ENCODE measurements around the gene FAM83C.
A peak's percentile ranks its signal among the peaks of the same experiment; 100 is the strongest.

The FAM83C gene

DNA sequence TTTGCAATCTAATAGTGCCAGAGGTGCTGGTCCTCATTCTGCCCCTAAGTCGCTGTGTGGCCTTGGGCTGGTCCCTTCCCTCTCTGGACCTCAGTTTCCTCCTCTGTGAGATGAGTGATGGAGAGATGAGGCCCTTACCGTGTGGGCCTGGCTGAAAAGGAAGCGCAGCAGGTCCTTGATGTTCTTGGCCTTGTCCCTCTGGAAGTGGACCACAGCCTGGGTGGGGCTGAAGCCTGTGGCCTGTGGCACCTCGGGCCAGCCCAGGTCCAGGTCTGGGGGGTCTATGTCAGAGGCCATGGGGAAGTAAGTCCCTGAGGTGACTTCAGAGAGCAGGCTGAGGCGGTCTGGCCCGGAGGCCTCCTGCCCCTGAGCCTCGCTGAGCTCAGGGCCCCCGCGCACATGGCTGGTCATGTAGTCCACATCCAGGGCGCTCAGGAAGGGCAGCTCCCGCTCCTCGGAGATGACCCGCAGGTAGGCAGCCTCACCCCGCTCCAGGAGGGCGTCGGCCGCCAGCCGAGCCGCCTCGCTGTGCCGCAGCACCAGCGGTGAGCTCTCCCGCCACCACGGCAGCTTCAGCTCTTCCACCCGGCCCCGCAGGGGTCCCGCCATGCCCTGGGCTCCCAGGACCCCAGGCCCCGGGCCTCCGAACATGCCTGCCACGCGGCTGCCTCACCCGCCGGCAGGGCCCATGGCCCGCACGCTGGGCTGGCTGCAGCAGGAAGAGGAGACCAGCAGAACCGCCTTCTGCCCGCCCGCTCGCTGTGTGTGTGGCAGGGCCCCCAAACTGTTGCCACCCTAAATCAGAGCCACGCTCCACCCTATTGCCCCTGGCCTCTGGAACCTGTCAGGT lies at the start of gene FAM83C:
Gene FAM83C, minus strand, starts transcription at position 772 of the 850 bp plus-strand sequence. Its CDS starts 121 bp downstream, at position 651.
- no peak for DNase-seq (ENCODE audit: low spot score)

GRCh38 chr20:35341366-35342028 lies 49.3 kb upstream of the FAM83C start:
- no peak for DNase-seq (ENCODE audit: low spot score)

- DNase-seq (ENCODE audit: low spot score) = no peak
These were observed 48.2 kb upstream of the FAM83C start for GRCh38 chr20:35340436-35340835.

GRCh38 chr20:35339636-35340035 lies 47.4 kb upstream of the FAM83C start:
- DNase-seq (ENCODE audit: low spot score) = no peak

- DNase-seq (ENCODE audit: low spot score) = peak; percentile 66
These were observed 46.8 kb upstream of the FAM83C start for GRCh38 chr20:35339007-35339406.

DNA sequence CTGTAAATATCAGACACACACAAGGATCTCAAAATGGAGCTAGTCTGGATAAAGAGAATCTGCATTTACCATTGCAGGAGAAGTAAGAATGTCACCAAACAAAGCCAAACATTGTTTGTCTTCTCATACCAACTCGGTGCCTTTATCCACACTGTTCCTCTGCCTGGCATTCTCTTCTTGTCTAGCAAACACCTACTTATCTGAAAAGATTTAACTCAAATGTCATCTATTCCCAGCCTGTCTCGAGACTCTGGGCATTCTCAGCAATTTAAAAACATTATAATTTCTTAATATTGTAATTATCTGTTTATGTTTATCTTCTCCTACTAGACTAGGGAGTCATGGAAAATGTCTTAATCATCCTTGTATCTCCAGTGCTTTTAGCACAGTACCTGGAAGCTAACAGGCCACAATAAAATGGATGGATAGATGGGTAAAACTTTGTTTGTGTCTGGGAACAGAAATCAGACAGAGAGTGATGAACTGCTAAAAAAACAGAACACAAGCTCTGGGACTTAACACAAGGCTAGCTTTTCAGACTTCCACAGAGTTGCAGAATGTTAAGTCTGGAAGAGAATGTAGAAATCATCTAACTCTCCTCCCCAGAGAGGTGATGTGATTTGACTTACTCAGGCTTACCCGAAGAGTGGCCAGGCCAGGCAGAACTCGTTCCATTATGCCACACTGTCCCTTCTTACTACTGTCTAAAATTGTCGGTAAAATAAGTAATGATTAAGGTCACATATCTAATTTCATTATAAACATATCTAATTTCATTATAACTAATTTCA lies 42.3 kb upstream of the FAM83C start:
- no peak for DNase-seq (ENCODE audit: low spot score)

- no peak for DNase-seq (ENCODE audit: low spot score)
These were observed 41.4 kb upstream of the FAM83C start for GRCh38 chr20:35333606-35334005.

GRCh38 chr20:35332540-35333200 lies 40.4 kb upstream of the FAM83C start:
- DNase-seq (ENCODE audit: low spot score) = no peak

GRCh38 chr20:35329435-35330139 lies 37.4 kb upstream of the FAM83C start:
- no peak for DNase-seq (ENCODE audit: low spot score)

- DNase-seq (ENCODE audit: low spot score) = no peak
These were observed 36.5 kb upstream of the FAM83C start for GRCh38 chr20:35328689-35329088.

GRCh38 chr20:35328095-35328685 lies 36.0 kb upstream of the FAM83C start:
- no peak for DNase-seq (ENCODE audit: low spot score)

- DNase-seq (ENCODE audit: low spot score) = no peak
These were observed 35.1 kb upstream of the FAM83C start for GRCh38 chr20:35327074-35327976.

DNA sequence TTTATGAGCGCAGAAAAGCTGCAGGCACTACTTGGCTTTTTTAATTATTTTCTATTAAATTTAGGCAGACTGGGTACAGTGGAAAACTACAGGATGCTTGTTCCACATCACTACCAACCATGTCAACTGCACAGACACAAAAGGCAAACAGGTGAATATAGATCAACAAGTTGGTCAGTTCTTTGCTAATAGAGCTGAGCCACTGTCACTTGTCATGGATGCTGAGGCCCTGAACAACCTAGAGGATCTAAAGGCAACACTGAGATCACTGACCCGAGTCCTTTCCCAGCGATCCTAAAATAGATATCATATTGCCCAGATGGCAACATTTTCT lies 34.5 kb upstream of the FAM83C start:
- DNase-seq (ENCODE audit: low spot score) = no peak

GRCh38 chr20:35326021-35326739 lies 34.0 kb upstream of the FAM83C start:
- DNase-seq (ENCODE audit: low spot score) = no peak

DNA sequence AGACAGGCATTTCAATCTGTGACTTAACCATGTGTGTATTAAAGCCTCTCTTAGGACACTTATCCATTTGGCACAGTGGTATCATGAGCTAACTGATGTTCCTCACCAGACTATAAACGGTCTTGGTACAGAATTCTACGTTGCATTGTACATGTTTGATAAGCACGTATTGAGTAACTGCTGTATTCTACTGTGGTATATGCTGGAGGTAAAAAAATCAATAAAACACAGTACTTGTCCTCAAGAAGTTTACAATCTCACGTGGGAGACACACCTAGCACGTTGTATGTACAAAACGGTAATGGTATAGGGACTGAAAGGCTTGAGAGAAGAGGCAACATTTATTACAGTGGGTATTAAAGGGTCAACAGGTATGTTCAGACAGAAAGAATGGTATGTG lies 33.2 kb upstream of the FAM83C start:
- no peak for DNase-seq (ENCODE audit: low spot score)

DNA sequence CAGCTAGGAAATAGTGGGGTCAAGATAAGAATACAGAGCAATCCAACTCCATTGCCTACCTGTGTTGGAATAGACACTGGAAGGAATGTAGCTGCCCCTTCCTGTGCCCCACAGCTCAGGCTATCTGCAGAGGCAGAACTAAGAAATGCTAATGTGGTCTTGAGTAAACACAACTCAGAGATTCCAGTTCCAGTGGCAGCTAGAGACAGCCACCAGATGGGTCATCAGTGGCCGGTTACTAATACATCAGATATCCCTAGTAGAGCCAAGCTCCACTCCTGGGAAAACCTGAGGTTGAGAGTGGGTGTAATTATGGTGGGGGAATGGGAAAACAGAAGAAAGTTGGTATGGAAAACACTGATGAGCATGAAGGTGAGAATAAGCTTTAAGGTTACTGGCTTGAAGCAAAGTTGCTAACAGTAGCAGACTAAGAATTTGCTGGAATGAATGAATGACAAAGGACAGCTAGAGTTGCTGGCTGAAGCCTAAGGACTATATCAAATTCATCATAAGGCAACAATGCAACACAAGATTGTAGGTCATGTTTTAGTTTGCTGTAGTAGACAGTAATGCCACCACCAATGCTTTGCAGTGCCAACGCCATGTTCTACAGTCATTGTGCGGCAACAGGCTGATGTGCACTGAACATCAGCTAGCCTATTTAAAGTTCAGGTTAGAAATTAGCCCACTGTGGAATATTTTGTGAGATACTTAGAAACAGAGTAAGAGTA lies 28.3 kb upstream of the FAM83C start:
- DNase-seq (ENCODE audit: low spot score) = peak; percentile 82

GRCh38 chr20:35319871-35320197 lies 27.6 kb upstream of the FAM83C start:
- peak; percentile 55 for DNase-seq (ENCODE audit: low spot score)

DNA sequence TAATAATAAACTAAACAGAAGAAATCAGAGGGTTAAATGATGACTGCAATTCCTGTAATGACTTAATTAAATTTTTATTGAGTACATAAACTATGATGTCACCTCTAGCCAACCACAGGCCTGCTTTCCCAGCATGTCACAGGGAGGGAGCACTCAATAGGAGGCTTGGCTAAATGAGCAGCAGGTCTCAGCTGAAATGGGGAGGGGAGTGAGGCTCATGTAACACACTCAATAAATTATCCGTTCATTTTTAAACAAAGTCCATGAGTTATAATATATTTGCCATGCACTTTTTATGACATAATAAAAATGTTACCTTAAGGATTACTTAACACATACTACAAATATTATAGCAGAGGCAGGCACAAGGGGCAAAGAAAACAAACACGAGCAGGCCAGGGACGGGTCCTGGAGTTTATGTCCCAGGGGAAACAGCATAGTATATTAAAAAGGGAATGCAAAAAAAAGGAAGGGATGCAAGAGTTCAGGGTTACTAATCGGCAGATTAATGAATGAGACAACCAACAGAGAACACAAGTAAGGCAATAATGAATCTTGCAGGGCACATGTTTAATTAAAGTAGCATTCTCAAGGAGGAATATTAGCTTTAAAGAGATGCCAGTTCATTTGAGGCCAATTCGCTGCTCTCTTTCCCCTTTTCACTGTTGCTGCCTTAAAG lies 27.1 kb upstream of the FAM83C start:
- no peak for DNase-seq (ENCODE audit: low spot score)
